H1 (cell line): ENCODE results near the gene SORBS1. TPM values are rescaled to one million over a fixed set of nuclear protein-coding genes. Genes with fewer than 3 reads are reported as not detected.

Experiments
- CBX8 ChIP-seq: fragments of 300-800, 300-1000 bp; sonication (generic); IDR thresholded peaks from 2 replicates; pipeline ENCODE4 v1.7.1; 2016; ENCODE audit warnings: low read depth, low read length, borderline replicate concordance
- CHD1 ChIP-seq: IDR thresholded peaks from 2 replicates; pipeline ENCODE4 v1.6.1; 2012; ENCODE audit warnings: low read depth, low read length, improper control_type of control experiment
- polyA plus RNA-seq, 7 experiments: library from polyadenylated mRNA; depleted of rRNA in 3 of 7; stranded (reverse) in 5 of 7; unstranded in 2 of 7; fragments of >200 nt in 5 of 7; fragments of 200-250 nt in 2 of 7; gene quantifications; 1 replicate in 5 of 7; 2 replicates in 1 of 7; 4 replicates in 1 of 7; pipeline versions ENCODE4 v1.2.1 to v1.2.3, GENCODE V29; 2011 to 2013; ENCODE audit warnings: missing spikeins in 2 of 7, mixed read lengths in 2 of 7
- total RNA-seq: library from RNA; stranded (reverse); fragmentation: NEBNext Ultra II Directional; extraction: Animal tissue kit (Norgen Biotek cat#: 25700); gene quantifications from 2 replicates; pipeline ENCODE4 v1.2.1, GENCODE V29; 2021

SORBS1 gene
- total and polyA plus RNA-seq, 2 of the 8 experiments (the other 6 are each of a cell fraction or from before 2014, with no cell fraction given): 16.0 to 35.0 TPM

DNA sequence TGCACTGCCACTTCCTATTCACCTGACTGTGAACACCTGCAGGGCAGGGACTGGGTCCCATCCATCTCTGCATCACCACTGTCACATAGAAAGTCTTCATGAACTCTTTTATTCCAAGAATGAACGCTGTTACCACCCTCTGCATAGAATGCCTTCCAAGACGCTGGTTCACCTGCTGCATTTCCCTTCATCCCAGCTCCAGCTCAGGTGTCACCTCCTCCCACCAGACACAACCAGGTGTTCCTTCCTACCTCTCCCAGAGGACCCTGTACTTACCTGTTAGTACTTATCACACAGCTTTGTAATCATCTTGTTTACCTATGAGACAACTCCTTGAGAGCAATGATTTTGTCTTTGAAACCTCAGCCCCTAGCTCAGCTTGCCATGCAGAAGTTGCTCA is 31.1 kb downstream of the SORBS1 start (continued):
- TF ChIP-seq CBX8: no peak
- TF ChIP-seq CHD1: no peak
